Trophoblast cell (in vitro differentiated cells and primary cell): ENCODE data around the gene LMF1.

Experiments used
- DNase-seq, 2 donors: peaks; one replicate each; pipeline ENCODE4 v3.0.0-alpha.2; 2016
- H2AFZ ChIP-seq: 2 replicates; pipeline ENCODE4 v1.6.1; 2013; ENCODE audit warnings: low read length, moderate library complexity, mild to moderate bottlenecking; ENCODE audit not compliant: insufficient read depth, poor library complexity
- H2AK5ac ChIP-seq: 2 replicates; pipeline ENCODE4 v1.6.1; 2013; ENCODE audit warnings: mild to moderate bottlenecking, low read length
- H2BK120ac ChIP-seq: 2 replicates; pipeline ENCODE4 v1.6.1; 2013; ENCODE audit warnings: low read length, mild to moderate bottlenecking, moderate library complexity; ENCODE audit not compliant: insufficient read depth, poor library complexity
- H2BK12ac ChIP-seq: 2 replicates; pipeline ENCODE4 v1.6.1; 2013; ENCODE audit warnings: mild to moderate bottlenecking, low read length, moderate library complexity
- H2BK5ac ChIP-seq: 2 replicates; pipeline ENCODE4 v1.6.1; 2013; ENCODE audit warnings: low read length, low read depth, moderate library complexity, mild to moderate bottlenecking; ENCODE audit not compliant: poor library complexity
- H3K14ac ChIP-seq: 2 replicates; pipeline ENCODE4 v1.6.1; 2013; ENCODE audit warnings: mild to moderate bottlenecking, low read length
- H3K18ac ChIP-seq: 2 replicates; pipeline ENCODE4 v1.6.1; 2013; ENCODE audit warnings: mild to moderate bottlenecking, low read length
- H3K23ac ChIP-seq: 2 replicates; pipeline ENCODE4 v1.6.1; 2013; ENCODE audit warnings: low read length
- H3K27ac ChIP-seq: 2 replicates; pipeline ENCODE4 v1.5.1; 2013; ENCODE audit warnings: low read depth, mild to moderate bottlenecking, inconsistent platforms, low read length, moderate library complexity
- H3K27me3 ChIP-seq: 2 replicates; pipeline ENCODE4 v1.6.1; 2013; ENCODE audit warnings: inconsistent platforms, mild to moderate bottlenecking, low read length, moderate library complexity; ENCODE audit not compliant: insufficient read depth
- H3K36me3 ChIP-seq, 2 experiments: 1 replicate in 1 of 2; 2 replicates in 1 of 2; pipeline ENCODE4 v1.6.1; 2013; ENCODE audit warnings: low read length in 2 of 2, mild to moderate bottlenecking in 2 of 2, moderate library complexity in 1 of 2; ENCODE audit not compliant: insufficient read depth in 2 of 2, control insufficient read depth in 1 of 2
- H3K4ac ChIP-seq: 2 replicates; pipeline ENCODE4 v1.6.1; 2013; ENCODE audit warnings: low read depth, mild to moderate bottlenecking, low read length, moderate library complexity
- H3K4me1 ChIP-seq, 2 experiments: 1 replicate in 1 of 2; 2 replicates in 1 of 2; pipeline ENCODE4 v1.6.1; 2013; ENCODE audit warnings: low read length in 2 of 2, mild to moderate bottlenecking in 2 of 2, moderate library complexity in 1 of 2; ENCODE audit not compliant: insufficient read depth in 2 of 2, control insufficient read depth in 1 of 2
- H3K4me2 ChIP-seq: 2 replicates; pipeline ENCODE4 v1.6.1; 2013; ENCODE audit warnings: inconsistent platforms, mild to moderate bottlenecking, low read length, moderate library complexity
- H3K4me3 ChIP-seq: 2 replicates; pipeline ENCODE4 v1.5.1; 2013; ENCODE audit warnings: mild to moderate bottlenecking, low read depth, low read length, inconsistent platforms
- H3K79me1 ChIP-seq: one replicate; pipeline ENCODE4 v1.6.1; 2013; ENCODE audit warnings: low read length
- H3K79me2 ChIP-seq: 2 replicates; pipeline ENCODE4 v1.6.1; 2013; ENCODE audit warnings: low read length, mild to moderate bottlenecking; ENCODE audit not compliant: control insufficient read depth, insufficient read depth, poor library complexity
- H3K9ac ChIP-seq: 2 replicates; pipeline ENCODE4 v1.6.1; 2013; ENCODE audit warnings: mild to moderate bottlenecking, low read length
- H3K9me3 ChIP-seq: 2 replicates; pipeline ENCODE4 v1.6.1; 2013; ENCODE audit warnings: low read depth, mild to moderate bottlenecking, control low read depth, inconsistent platforms, low read length; ENCODE audit not compliant: insufficient read depth
- H4K12ac ChIP-seq: 2 replicates; pipeline ENCODE4 v1.6.1; 2013; ENCODE audit warnings: low read depth, mild to moderate bottlenecking, low read length, moderate library complexity
- H4K8ac ChIP-seq: 2 replicates; pipeline ENCODE4 v1.6.1; 2013; ENCODE audit warnings: low read depth, mild to moderate bottlenecking, low read length, moderate library complexity
- H4K91ac ChIP-seq: one replicate; pipeline ENCODE4 v1.6.1; 2013; ENCODE audit warnings: low read depth, mild to moderate bottlenecking, low read length, moderate library complexity
- WGBS: extraction: QIAGEN DNeasy Blood & Tissue Kit; methylation state at CpG from one replicate; pipeline ENCODE4 v1.1.7; 2013; ENCODE audit warnings: missing lambda C conversion rate; ENCODE audit not compliant: insufficient read length, insufficient coverage; ENCODE audit errors: extremely low coverage; 5-methylcytosine and 5-hydroxymethylcytosine counted together

LMF1 gene

GRCh38 chr16:901149-901548 is 69.6 kb downstream of the LMF1 start:
- Histone ChIP-seq H3K9ac (no peak overlapping the region), H3K9me3 (peaks cover 14% of the 10 kb centered on the region), H2BK5ac (no peak overlapping the region), H4K8ac (no peak overlapping the region), H3K14ac (no peak overlapping the region), H4K91ac (no peak overlapping the region), H2AFZ (no peak overlapping the region), H3K79me1 (no peaks in the 10 kb centered on the region), H3K4me2 (no peak overlapping the region), H3K79me2 (no peaks in the 10 kb centered on the region), H2BK120ac (no peak overlapping the region), H3K4me3 (no peak overlapping the region), H3K36me3 (no peaks in the 10 kb centered on the region), H4K12ac (no peak overlapping the region), H3K18ac (no peak overlapping the region), H3K27me3 (no peaks in the 10 kb centered on the region), H3K4ac (no peak overlapping the region), H2BK12ac (no peak overlapping the region), H3K27ac (no peak overlapping the region), H3K4me1 (no peaks in the 10 kb centered on the region), H3K23ac (no peak overlapping the region), H2AK5ac (no peak overlapping the region)
- no peak for DNase-seq
- no CpG with 5 or more reads among the region's 11 CpGs for WGBS

DNA sequence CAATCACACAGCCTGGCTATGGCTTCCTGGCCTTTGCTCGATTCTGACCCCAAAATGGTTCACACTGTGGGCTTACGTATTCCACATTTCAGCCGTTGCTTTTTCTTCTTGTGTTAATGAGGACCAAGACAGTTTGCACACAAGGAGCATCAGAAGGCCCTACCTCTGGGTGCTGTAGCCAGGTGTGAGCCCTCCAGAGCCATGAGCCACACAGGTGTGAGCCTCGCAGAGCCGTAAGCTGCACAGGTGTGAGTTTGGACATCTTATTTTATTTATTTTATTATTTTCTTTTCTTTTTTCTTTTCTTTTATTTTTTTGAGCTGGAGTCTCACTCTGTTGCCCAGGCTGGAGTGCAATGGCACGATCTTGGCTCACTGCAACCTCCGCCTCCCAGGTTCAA is 70.6 kb downstream of the LMF1 start:
- Histone ChIP-seq H3K4me2 (no peak overlapping the region), H3K18ac (no peak overlapping the region), H4K12ac (no peak overlapping the region), H3K27ac (no peak overlapping the region), H2BK12ac (no peak overlapping the region), H3K9ac (no peak overlapping the region), H2AFZ (no peak overlapping the region), H3K27me3 (no peaks in the 10 kb centered on the region), H3K4me3 (no peak overlapping the region), H4K8ac (no peak overlapping the region), H3K4ac (no peak overlapping the region), H4K91ac (no peak overlapping the region), H3K9me3 (peaks cover 12% of the 10 kb centered on the region), H2BK120ac (no peak overlapping the region), H2AK5ac (no peak overlapping the region), H3K79me2 (no peaks in the 10 kb centered on the region), H3K23ac (no peak overlapping the region), H3K14ac (no peak overlapping the region), H3K79me1 (no peaks in the 10 kb centered on the region), H3K4me1 (no peaks in the 10 kb centered on the region), H2BK5ac (no peak overlapping the region), H3K36me3 (no peaks in the 10 kb centered on the region)
- DNase-seq: no peak
- no CpG with 5 or more reads among the region's 7 CpGs for WGBS

GRCh38 chr16:899683-900060 is 71.1 kb downstream of the LMF1 start:
- H3K14ac ChIP-seq: no peak overlapping the region
- H4K12ac ChIP-seq: no peak overlapping the region
- no CpG with 5 or more reads among the region's 24 CpGs for WGBS
- H2BK120ac ChIP-seq: no peak overlapping the region
- H3K4me2 ChIP-seq: no peak overlapping the region
- H3K4me3 ChIP-seq: no peak overlapping the region
- no peak overlapping the region for H3K27ac ChIP-seq
- no peak overlapping the region for H2BK5ac ChIP-seq
- H3K27me3 ChIP-seq: no peaks in the 10 kb centered on the region
- DNase-seq: no peak
- no peak overlapping the region for H3K9ac ChIP-seq
- no peak overlapping the region for H3K18ac ChIP-seq
- no peak overlapping the region for H4K91ac ChIP-seq
- H3K79me1 ChIP-seq: no peaks in the 10 kb centered on the region
- H2AFZ ChIP-seq: no peak overlapping the region
- no peaks in the 10 kb centered on the region for H3K4me1 ChIP-seq
- H3K4ac ChIP-seq: no peak overlapping the region
- H3K23ac ChIP-seq: no peak overlapping the region
- no peak overlapping the region for H2BK12ac ChIP-seq
- peaks cover 9% of the 10 kb centered on the region for H3K9me3 ChIP-seq
- no peak overlapping the region for H4K8ac ChIP-seq
- no peaks in the 10 kb centered on the region for H3K79me2 ChIP-seq
- no peaks in the 10 kb centered on the region for H3K36me3 ChIP-seq
- H2AK5ac ChIP-seq: no peak overlapping the region

- peaks cover 9% of the 10 kb centered on the region for H3K9me3 ChIP-seq
- no peak overlapping the region for H4K8ac ChIP-seq
- no CpG with 5 or more reads among the region's 39 CpGs for WGBS
- H3K79me1 ChIP-seq: no peaks in the 10 kb centered on the region
- no peak overlapping the region for H3K27ac ChIP-seq
- H4K12ac ChIP-seq: no peak overlapping the region
- H2AK5ac ChIP-seq: no peak overlapping the region
- H3K4me2 ChIP-seq: no peak overlapping the region
- H3K36me3 ChIP-seq: no peaks in the 10 kb centered on the region
- H2AFZ ChIP-seq: no peak overlapping the region
- no peaks in the 10 kb centered on the region for H3K79me2 ChIP-seq
- DNase-seq: no peak
- no peak overlapping the region for H2BK12ac ChIP-seq
- no peak overlapping the region for H4K91ac ChIP-seq
- H3K4ac ChIP-seq: no peak overlapping the region
- no peak overlapping the region for H2BK5ac ChIP-seq
- no peak overlapping the region for H3K4me3 ChIP-seq
- no peak overlapping the region for H3K23ac ChIP-seq
- no peak overlapping the region for H3K9ac ChIP-seq
- no peak overlapping the region for H3K14ac ChIP-seq
- no peak overlapping the region for H3K18ac ChIP-seq
- no peak overlapping the region for H2BK120ac ChIP-seq
- no peaks in the 10 kb centered on the region for H3K4me1 ChIP-seq
- no peaks in the 10 kb centered on the region for H3K27me3 ChIP-seq
Observed at GRCh38 chr16:898761-899682, 71.8 kb downstream of the LMF1 start.
